ENCODE measurements around the gene NFATC4. TPM values are rescaled to one million over a fixed set of nuclear protein-coding genes. Genes with fewer than 3 reads are reported as not detected.

The NFATC4 gene
- total RNA-seq, 1 experiment from 2014 or later, result 10.7 TPM

DNA sequence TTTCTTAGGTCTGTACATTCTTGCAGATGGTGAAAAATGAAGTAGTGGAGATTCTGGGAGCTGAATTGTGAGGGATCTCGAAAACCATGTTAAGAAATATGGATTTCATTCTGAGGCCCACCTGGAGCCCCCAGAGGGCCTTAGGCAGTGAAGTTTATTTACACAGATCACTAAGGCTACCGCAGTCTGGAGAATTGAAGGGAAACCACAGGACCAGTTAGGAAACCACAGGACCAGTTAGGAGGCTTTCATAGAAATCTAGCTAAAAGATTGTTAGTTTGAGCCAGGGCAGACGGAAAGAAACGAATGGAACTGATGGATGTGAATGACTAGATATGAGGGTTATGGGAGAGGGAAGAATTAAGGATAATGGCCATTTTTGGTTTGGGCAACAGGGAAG, 54.3 kb downstream of the NFATC4 start:
- H3K4me3 Mint-ChIP-seq (ENCODE audit: low read depth, unreplicated experiment), result no peak overlapping the region
- TF ChIP-seq, protein P1, sequence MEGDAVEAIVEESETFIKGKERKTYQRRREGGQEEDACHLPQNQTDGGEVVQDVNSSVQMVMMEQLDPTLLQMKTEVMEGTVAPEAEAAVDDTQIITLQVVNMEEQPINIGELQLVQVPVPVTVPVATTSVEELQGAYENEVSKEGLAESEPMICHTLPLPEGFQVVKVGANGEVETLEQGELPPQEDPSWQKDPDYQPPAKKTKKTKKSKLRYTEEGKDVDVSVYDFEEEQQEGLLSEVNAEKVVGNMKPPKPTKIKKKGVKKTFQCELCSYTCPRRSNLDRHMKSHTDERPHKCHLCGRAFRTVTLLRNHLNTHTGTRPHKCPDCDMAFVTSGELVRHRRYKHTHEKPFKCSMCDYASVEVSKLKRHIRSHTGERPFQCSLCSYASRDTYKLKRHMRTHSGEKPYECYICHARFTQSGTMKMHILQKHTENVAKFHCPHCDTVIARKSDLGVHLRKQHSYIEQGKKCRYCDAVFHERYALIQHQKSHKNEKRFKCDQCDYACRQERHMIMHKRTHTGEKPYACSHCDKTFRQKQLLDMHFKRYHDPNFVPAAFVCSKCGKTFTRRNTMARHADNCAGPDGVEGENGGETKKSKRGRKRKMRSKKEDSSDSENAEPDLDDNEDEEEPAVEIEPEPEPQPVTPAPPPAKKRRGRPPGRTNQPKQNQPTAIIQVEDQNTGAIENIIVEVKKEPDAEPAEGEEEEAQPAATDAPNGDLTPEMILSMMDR (IDR thresholded peaks at IDR 0.05; ENCODE audit: unreplicated experiment), result no peak

DNA sequence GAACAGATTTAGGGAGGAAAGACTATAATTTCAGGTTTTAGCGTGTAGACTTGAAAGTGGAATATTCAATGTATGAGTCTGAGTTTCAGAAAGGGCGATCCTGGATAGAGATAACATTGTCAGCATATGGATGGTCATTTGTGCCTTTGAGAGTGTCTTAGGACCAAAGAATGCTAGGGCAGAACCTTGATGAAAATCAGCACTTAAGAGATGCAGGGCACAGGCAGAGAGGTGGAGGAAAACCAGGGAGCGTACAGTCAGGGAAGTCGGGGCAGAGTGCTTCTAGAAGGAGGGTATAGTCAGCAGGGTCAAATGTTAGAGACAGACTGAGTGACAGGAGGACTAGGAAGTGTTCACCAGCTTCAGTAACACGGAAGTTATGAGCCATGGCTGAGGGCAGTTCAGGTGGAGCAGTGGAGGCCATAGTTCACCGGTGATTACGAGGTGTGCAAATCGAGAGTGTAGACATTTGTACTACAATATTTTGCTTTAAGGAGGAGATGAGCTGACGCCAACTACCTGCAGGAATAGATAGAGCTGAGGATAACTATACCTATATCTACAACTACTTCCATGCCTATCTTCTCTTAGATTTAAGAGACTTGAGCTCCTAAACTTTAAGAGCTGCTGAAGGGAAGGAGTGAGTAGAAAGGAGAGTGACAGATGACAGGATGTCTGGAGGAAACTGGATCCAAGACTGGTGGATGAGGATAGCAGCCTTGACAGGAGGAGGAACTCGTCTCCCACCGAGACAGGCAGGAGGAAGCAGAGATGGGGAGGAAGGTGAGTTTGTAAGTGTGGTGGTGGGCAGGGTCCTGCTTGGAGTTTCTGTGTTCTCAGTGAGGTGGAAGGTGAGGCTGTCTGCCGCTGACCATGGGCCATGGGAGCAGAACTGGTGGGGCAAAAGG, 55.0 kb downstream of the NFATC4 start:
- Mint-ChIP-seq H3K27ac (ENCODE audit: unreplicated experiment) (no peak overlapping the region), H3K4me1 (ENCODE audit: low read depth, unreplicated experiment) (peaks cover 35% of the 10 kb centered on the region), H3K36me3 (ENCODE audit: insufficient read depth, unreplicated experiment) (no peaks in the 10 kb centered on the region), H3K4me3 (ENCODE audit: low read depth, unreplicated experiment) (no peak overlapping the region), H3K9me3 (ENCODE audit: low read depth, unreplicated experiment) (no peaks in the 10 kb centered on the region), H3K27me3 (ENCODE audit: unreplicated experiment) (no peaks in the 10 kb centered on the region)
- intact Hi-C loops (cut with micrococcal nuclease; ENCODE audit: unreplicated experiment), result no loop called here
- no peak for DNase-seq
- CTCF ChIA-PET, result interaction anchor here (1.3 to 1.8 kb wide), 2 partner anchors 9 to 90 kb away, joined by 3 to 6 read pairs; no protein-coding TSS in a partner anchor
- TF ChIP-seq, protein P1 (IDR thresholded peaks at IDR 0.05; ENCODE audit: unreplicated experiment), result no peak
- BruUV-seq (replicated peaks), result no TSS peak

More for the DNA sequence above, 54.3 kb downstream of the NFATC4 start:
- H3K27me3 Mint-ChIP-seq (ENCODE audit: unreplicated experiment), result no peaks in the 10 kb centered on the region
- peaks cover 35% of the 10 kb centered on the region for H3K4me1 Mint-ChIP-seq (ENCODE audit: low read depth, unreplicated experiment)
- intact Hi-C loops (cut with micrococcal nuclease; ENCODE audit: unreplicated experiment), result no loop called here
- no peaks in the 10 kb centered on the region for H3K36me3 Mint-ChIP-seq (ENCODE audit: insufficient read depth, unreplicated experiment)
- BruUV-seq (replicated peaks), result no TSS peak
- H3K27ac Mint-ChIP-seq (ENCODE audit: unreplicated experiment), result no peak overlapping the region
- no peak for DNase-seq
- CTCF ChIA-PET, result interaction anchor here (1.3 to 1.8 kb wide), 2 partner anchors 9 to 89 kb away, joined by 3 to 6 read pairs; no protein-coding TSS in a partner anchor
- no peaks in the 10 kb centered on the region for H3K9me3 Mint-ChIP-seq (ENCODE audit: low read depth, unreplicated experiment)

DNA sequence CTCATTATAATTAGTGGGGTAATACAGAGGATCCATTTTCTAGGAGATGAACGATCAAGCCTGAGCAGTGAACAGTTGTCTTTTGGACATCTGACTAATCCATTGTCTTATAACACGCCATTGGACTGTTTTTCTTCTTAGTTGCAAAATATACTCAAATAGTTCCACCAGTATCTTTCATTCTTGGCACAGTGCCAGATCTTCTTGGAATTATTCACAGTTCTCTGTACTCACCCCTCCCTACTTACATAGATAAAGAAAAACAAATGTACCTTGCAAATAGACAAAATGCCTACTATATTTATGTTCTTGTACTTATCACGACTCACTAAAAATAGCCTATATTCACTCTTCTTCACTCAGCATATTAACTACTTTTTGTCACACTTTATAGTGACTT, 57.7 kb downstream of the NFATC4 start:
- intact Hi-C loops (cut with micrococcal nuclease; ENCODE audit: unreplicated experiment), result no loop called here

DNA sequence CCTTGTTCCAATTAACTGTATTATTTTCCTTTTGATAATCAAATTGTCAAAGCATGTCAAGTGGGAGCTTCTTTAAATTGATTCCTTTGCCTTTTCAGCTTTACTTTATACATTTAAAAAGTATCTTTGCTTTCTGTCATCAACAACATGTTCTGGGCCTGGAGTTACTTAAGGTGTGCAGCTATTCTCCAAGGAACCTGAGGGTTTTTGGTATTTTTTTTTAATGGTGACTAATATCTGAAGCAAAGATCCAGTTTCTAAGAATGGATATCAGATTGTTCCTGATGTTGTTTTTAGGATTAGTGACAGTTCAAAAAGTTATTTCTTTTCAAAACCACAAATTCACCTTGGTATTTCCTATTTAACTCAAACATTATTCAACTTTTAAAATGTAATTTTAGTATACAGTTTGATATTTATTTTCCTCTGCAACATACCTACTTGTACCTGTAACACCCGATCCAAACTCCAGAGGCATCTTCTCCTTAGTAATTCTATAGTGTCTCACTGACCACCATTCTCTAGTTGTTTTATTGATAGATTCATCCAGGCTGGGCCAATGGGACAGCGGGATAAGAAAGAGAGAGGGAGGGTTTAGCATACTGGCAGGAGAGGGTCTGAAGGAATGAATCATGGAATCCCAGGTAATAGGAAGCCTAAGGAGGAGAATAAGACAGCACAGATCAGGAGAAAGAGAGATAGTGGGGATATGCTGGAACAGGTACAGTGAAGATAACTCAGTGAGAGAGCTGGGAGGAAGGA, 58.3 kb downstream of the NFATC4 start:
- no TSS peak for BruUV-seq (replicated peaks)
- no peak overlapping the region for H3K4me3 Mint-ChIP-seq (ENCODE audit: low read depth, unreplicated experiment)
- no peaks in the 10 kb centered on the region for H3K9me3 Mint-ChIP-seq (ENCODE audit: low read depth, unreplicated experiment)
- intact Hi-C loops (cut with micrococcal nuclease; ENCODE audit: unreplicated experiment), result no loop called here
- H3K27ac Mint-ChIP-seq (ENCODE audit: unreplicated experiment), result peak overlapping the region; percentile 50
- H3K27me3 Mint-ChIP-seq (ENCODE audit: unreplicated experiment), result no peaks in the 10 kb centered on the region
- TF ChIP-seq, protein P1 (IDR thresholded peaks at IDR 0.05; ENCODE audit: unreplicated experiment), result no peak
- no peak for DNase-seq
- peaks cover 35% of the 10 kb centered on the region for H3K4me1 Mint-ChIP-seq (ENCODE audit: low read depth, unreplicated experiment)
- CTCF ChIA-PET, result interaction anchor here (2.7 kb wide), 1 partner anchor 61 kb away, joined by 9 read pairs; no protein-coding TSS in a partner anchor
- H3K36me3 Mint-ChIP-seq (ENCODE audit: insufficient read depth, unreplicated experiment), result peaks cover 23% of the 10 kb centered on the region

More for the DNA sequence above, 57.7 kb downstream of the NFATC4 start:
- Mint-ChIP-seq H3K36me3 (ENCODE audit: insufficient read depth, unreplicated experiment) (peaks cover 16% of the 10 kb centered on the region), H3K9me3 (ENCODE audit: low read depth, unreplicated experiment) (no peaks in the 10 kb centered on the region), H3K27me3 (ENCODE audit: unreplicated experiment) (no peaks in the 10 kb centered on the region), H3K27ac (ENCODE audit: unreplicated experiment) (peak overlapping the region; percentile 50), H3K4me1 (ENCODE audit: low read depth, unreplicated experiment) (peaks cover 32% of the 10 kb centered on the region), H3K4me3 (ENCODE audit: low read depth, unreplicated experiment) (no peak overlapping the region)
- no TSS peak for BruUV-seq (replicated peaks)
- DNase-seq, result no peak
- TF ChIP-seq, protein P1 (IDR thresholded peaks at IDR 0.05; ENCODE audit: unreplicated experiment), result no peak
- CTCF ChIA-PET, result interaction anchor here (1.1 to 2.7 kb wide), 2 partner anchors 60 to 92 kb away, joined by 5 to 9 read pairs; no protein-coding TSS in a partner anchor
